HG03280 (cell line): ENCODE results near the gene IFT57.
"Not testable (repeated sequence)": the region's sequence is repeated elsewhere in the genome, so short reads cannot be mapped to it uniquely, and the experiment has no call there.

Experiments used
- ATAC-seq: cut with Tn5 transposase; IDR thresholded peaks from one replicate; pipeline ENCODE4 v1.9.1; 2021; ENCODE audit warnings: mild to moderate bottlenecking, moderate library complexity; ENCODE audit not compliant: unreplicated experiment

IFT57 gene, protein sequence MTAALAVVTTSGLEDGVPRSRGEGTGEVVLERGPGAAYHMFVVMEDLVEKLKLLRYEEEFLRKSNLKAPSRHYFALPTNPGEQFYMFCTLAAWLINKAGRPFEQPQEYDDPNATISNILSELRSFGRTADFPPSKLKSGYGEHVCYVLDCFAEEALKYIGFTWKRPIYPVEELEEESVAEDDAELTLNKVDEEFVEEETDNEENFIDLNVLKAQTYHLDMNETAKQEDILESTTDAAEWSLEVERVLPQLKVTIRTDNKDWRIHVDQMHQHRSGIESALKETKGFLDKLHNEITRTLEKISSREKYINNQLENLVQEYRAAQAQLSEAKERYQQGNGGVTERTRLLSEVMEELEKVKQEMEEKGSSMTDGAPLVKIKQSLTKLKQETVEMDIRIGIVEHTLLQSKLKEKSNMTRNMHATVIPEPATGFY

DNA sequence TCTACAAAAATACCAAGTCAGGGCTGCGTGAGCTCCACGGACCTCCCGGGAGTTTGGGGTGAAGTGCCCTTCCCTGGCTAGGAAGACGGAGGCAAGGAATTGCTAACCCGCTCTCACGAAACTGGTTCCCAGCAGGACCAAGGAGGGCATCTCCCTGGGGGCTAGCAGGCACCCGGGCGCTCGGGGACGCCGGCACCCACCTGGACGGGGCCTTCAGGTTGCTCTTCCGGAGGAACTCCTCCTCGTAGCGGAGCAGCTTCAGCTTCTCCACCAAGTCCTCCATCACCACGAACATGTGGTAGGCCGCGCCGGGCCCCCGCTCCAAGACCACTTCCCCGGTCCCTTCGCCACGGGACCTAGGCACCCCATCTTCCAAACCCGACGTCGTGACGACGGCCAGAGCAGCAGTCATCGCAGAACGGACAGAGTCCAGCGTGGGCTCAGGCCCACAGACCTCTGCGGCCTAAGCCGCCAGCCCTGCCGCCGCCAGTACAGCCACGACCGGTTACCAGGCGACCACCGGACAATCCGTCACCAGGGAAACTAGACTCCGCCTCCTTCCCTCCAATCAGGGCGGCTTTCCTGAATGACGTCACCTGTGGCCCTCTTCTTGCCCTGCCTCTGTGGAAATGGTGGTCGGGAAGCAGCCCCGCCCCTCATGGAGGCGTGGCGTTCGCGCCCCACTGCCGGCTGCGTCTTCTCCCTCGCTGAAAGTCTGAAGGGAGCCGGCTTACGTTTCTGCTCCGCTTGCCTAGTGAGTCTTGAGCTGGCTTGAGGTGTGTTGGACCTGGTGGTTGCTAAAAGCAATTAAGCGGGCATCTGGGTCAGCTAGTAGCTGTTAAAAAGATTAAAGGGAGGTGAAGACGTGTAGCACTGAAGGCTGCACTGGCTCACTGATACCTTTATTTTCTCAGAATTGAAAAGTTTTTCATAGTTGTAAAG is at the start of gene IFT57:
Gene IFT57 (minus strand): TSS at position 514 of the 942 bp plus-strand sequence. CDS start 102 bp downstream, at position 412.
- peak; percentile 93 for ATAC-seq

DNA sequence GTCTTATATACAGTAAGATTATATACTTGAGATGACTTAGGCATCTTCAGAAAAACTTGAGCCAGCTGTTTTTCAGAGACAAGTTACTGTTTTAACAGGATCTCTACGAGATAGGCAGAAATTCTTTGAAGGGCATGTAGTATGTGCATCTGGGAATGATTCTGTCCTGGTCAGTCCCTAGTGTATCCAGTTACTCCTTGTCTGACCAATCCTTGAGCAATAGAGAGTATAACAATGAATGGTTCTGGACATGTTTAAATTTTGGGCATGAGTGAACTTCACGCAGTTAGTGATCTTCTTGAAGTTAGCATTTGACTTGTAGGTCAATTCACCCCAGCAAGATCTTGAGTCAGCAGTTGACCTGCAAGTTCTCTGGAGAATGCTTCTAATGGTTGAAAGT is 49.4 kb upstream of the IFT57 start:
- no peak for ATAC-seq

DNA sequence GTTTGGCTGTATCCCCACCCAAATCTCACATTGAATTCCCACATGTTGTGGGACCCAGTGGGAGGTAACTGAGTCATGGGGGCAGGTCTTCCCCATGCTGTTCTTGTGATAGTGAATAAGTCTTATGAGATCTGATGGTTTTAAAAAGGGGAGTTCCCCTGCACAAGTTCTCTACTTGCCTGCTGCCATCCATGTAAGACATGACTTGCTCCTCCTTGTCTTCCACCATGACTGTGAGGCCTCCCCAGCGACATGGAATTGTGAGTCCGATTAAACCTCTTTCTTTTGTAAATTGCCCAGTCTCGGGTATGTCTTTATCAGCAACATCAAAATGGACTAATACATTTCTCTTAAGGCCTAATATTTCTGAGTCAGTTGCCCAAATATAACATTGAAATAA is 46.0 kb upstream of the IFT57 start:
- not testable (repeated sequence) for ATAC-seq

- peak; percentile 63 for ATAC-seq
These were observed 42.5 kb upstream of the IFT57 start for GRCh38 chr3:108264534-108265298.

GRCh38 chr3:108255131-108255530 is 32.9 kb upstream of the IFT57 start:
- ATAC-seq: no peak

- ATAC-seq: no peak
These were observed 29.6 kb upstream of the IFT57 start for GRCh38 chr3:108251844-108252243.

DNA sequence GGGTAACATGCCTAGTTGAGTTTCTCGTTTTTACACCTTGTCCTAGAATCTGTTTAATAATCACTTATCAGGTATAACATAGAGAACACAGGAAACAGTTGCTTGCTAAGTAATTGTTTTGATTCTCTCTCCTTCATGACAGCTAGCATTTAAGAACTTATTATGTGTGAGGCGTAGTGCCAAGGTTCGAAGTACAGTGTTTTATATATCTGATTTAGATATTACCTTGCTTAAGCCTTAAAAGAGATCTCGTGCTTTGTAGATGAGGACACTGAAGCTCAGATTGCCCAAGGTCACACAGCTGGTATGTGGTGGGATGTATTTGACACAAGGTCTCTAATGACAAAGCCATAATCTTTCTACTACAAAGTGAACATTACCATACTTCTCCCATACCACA is 29.0 kb upstream of the IFT57 start:
- ATAC-seq: no peak

GRCh38 chr3:108250626-108251025 is 28.4 kb upstream of the IFT57 start:
- no peak for ATAC-seq

DNA sequence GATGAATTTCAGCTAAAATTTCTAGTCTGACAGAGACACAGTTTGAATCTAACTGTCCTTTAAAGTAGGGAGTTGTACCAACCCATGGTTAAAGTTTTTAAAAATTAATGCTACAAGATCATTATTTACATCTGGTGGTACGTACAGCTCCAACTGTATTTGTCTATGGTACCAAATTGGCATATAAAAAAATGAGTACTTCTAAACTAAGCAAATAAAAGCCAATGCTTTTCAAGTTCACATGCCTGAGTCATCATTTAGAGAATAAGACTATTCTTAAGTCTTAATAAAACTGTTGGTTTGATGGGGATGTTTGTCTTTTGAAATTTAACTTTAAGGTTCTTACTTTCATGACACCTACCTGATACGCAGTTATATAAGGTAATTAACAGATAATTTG is 21.0 kb upstream of the IFT57 start:
- ATAC-seq: no peak

- no peak for ATAC-seq
These were observed 20.6 kb upstream of the IFT57 start for GRCh38 chr3:108242776-108243175.

DNA sequence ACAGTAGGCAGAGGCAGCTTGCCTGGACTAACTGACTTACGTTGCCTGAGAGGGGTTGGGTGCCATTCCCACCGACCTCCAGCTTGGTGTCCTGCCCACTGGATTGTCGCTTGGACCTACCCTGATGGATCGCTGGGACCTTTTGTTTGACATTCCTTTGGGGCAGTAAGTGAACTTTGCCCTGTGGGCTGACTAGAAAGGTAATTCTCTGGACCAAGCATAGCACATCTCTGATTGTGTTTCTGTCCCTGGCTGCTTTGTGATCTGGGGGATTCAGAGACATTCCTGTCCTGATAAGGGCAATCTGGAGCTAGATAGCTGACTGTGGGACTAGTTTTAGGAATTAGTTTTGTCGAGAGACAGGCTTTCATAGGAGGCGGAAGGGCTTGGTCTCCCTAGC is 19.5 kb upstream of the IFT57 start:
- ATAC-seq: no peak

DNA sequence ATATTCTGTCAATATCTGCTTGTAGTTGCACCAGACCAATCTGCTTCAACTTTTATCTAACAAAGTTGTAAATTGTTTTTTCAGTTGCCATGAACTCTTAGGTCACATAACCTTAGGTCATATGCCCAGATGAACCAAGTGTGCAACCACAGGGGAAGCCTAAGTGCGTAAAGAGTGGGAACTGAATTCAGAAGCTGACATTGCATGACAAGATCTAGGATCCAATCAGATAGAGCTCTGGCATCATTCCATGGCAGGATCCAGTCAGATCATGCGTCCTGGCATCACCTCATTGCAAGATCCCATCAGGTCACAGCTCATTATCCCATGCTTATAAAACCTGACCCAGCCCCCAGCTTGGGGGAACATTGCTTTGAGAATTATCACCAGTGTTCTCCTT is 18.9 kb upstream of the IFT57 start:
- ATAC-seq: no peak

DNA sequence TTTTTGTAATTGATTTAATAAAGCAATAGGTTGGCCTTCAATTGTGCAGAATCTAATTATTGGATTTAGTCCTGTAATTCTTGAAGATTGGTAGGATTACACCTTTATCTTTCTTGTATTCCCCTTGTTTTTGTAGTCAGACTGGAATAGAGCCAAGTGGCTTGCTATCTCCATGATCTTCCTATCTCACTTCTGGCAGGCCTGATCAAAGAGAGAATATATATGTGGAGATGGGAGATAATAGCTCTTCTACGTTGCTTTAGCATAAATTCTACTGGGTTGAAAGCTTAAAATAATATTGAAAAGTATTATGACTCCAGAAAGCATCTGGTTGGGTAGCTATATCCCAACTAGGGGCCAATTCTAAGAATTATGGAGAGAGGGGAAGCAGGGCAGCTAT is 16.9 kb upstream of the IFT57 start:
- no peak for ATAC-seq

DNA sequence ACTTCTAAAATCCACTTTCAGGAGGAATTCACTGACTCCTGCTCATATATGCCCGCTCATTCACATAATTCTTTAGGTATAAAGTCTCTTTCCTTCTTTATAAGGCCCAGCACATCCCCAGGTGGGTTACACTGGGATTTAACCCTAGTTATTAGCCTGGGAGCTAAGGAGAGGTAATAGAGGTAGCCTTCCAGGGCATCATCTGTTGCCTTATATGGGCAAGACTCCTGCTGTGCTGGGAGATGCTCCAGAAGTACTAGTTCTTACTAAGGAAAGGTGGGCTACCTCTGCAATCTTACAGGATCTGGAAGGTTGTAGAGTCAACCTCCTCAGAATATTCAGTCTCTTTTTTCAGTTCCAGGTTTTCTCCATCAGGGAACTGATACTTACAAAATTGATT is 13.1 kb upstream of the IFT57 start:
- no peak for ATAC-seq

DNA sequence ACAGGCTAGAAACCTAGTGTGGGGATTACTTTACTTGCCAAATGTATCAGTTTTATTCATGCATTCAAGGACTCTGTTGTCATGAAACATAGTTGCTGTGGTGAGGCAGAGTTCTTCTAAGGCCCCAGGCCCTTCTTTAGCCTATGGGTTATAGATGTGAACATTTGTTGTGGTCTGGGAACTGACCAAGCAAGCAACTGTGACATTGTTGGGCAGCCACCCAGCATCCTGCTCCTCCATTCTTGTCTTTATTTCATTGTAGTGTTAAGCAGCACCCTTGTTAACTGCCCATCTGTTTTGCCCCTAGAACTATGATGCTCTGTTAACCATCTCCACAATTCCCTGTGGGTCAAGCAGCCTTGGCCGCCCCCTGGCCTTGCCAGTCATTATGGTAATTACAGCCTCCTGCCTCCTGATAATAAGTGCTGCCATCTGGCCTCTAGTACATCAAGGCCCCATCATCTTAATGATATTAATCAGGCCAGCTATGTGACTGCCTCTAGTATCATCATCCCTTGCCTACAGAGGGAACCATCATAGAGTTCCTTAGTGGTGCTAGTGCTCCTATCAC is 12.2 kb upstream of the IFT57 start:
- ATAC-seq: no peak

GRCh38 chr3:108228286-108228685 is 6.1 kb upstream of the IFT57 start:
- no peak for ATAC-seq

DNA sequence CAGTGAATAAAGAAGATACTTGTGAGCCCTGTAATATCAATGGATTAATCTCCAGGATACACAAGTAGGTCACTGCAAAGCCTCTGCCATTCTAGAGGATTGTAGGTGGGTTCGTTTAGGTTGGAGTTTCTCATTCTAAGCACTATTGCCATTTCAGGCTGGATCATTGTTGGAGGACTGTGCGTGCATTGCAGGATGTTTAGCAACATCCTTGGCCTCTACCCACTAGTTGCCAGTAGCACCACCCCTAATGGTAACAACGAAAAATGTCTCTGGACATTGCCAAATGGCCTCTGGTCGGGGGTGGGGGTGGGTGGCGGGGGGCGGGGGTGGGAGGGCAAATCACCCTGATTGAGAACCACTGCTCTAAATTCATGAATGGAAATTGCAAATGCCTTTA is 4.9 kb upstream of the IFT57 start:
- ATAC-seq: no peak

GRCh38 chr3:108225221-108225620 is 3.0 kb upstream of the IFT57 start:
- no peak for ATAC-seq

GRCh38 chr3:108223928-108224327 is 1.7 kb upstream of the IFT57 start:
- no peak for ATAC-seq

GRCh38 chr3:108222853-108223565 is 785 bp upstream of the IFT57 start:
- ATAC-seq: no peak
